HCT116 (cell line): Measurements from ENCODE around the gene PCDH15. TPM values are rescaled to one million over a fixed set of nuclear protein-coding genes. Genes with fewer than 3 reads are reported as not detected.

Experiments
- ATAC-seq: fragments of 200-7000 bp; cut with Tn5 transposase; 2 replicates; pipeline ENCODE4 v1.9.1; 2020; ENCODE audit warnings: mild to moderate bottlenecking, moderate library complexity
- BruUV-seq: library from RNA; stranded (reverse); fragments of 400-500 nt; replicated peaks from 2 replicates; lab custom pipeline; 2021; lab: Mats Ljungman, UMichigan
- CTCF ChIA-PET: fragments of 300-600 bp; sonication (Branson Sonifier 250); formaldehyde crosslinking; loops from one replicate; lab custom pipeline; 2021; ENCODE audit warnings: antibody characterized with exemption; lab: Charles Lee
- POLR2A ChIA-PET: fragments of 300-600, 350-600 bp; sonication (Branson Sonifier 250); formaldehyde crosslinking; loops from one replicate; lab custom pipeline; 2021; ENCODE audit warnings: antibody characterized with exemption; lab: Charles Lee
- RAD21 ChIA-PET, 2 experiments: fragments of 300-600 bp; sonication (Branson Sonifier 250); formaldehyde crosslinking; loops; one replicate each; lab custom pipeline; 2023; ENCODE audit warnings: low total read pairs in 2 of 2; ENCODE audit not compliant: uncharacterized antibody in 2 of 2, unreplicated experiment in 2 of 2, low non-redundant PET in 1 of 2; lab: Charles Lee
- DNase-seq: peaks from one replicate; pipeline ENCODE4 v3.0.0-alpha.2; 2010; ENCODE audit warnings: low read depth, low spot score
- H2AFZ ChIP-seq: fragments of 200-600 bp; shearing (Covaris generic), sonication (generic); 2 replicates; pipeline ENCODE4 v1.6.1; 2017; ENCODE audit warnings: low read depth, mixed run types, mixed read lengths, antibody characterized with exemption, low read length; ENCODE audit not compliant: poor library complexity, severe bottlenecking
- H3K27ac ChIP-seq: 2 replicates; pipeline ENCODE4 v1.5.1; 2012; ENCODE audit warnings: low read depth, low read length
- H3K27me3 ChIP-seq: fragments of 200-600 bp; sonication (generic); 2 replicates; pipeline ENCODE4 v1.6.1; 2016; ENCODE audit warnings: mixed run types, low read length, mixed read lengths; ENCODE audit not compliant: insufficient read depth
- H3K36me3 ChIP-seq, 2 experiments: fragments of 200-500 bp in 1 of 2; fragments of 200-600 bp in 1 of 2; sonication (Bioruptor generic) in 1 of 2; sonication (generic) in 1 of 2; 2 replicates each; pipeline versions ENCODE4 v1.5.1 to v1.6.1; 2014 to 2016; ENCODE audit warnings: low read length in 2 of 2, inconsistent platforms in 1 of 2, mixed read lengths in 1 of 2, mixed run types in 1 of 2; ENCODE audit not compliant: insufficient read depth in 2 of 2, control insufficient read depth in 1 of 2
- H3K4me1 ChIP-seq, 2 experiments: fragments of 200-600 bp in 1 of 2; sonication (generic) in 1 of 2; 2 replicates each; pipeline versions ENCODE4 v1.5.1 to v1.6.1; 2012 to 2017; ENCODE audit warnings: low read length in 2 of 2, inconsistent platforms in 1 of 2, mild to moderate bottlenecking in 1 of 2, mixed read lengths in 1 of 2, mixed run types in 1 of 2, moderate library complexity in 1 of 2; ENCODE audit not compliant: insufficient read depth in 2 of 2, control insufficient read depth in 1 of 2
- H3K4me2 ChIP-seq: fragments of 200-600 bp; sonication (generic); 2 replicates; pipeline ENCODE4 v1.6.1; 2017; ENCODE audit warnings: mixed run types, low read length, mixed read lengths
- H3K4me3 ChIP-seq, 2 experiments: fragments of 200-600 bp in 1 of 2; sonication (generic) in 1 of 2; replicated peaks in 1 of 2; 2 replicates each; pipeline ENCODE4 v1.5.1; 2011 to 2016; ENCODE audit warnings: low read length in 2 of 2, control low read depth in 1 of 2, low read depth in 1 of 2, mild to moderate bottlenecking in 1 of 2, mixed read lengths in 1 of 2, mixed run types in 1 of 2
- H3K79me2 ChIP-seq: fragments of 200-600 bp; sonication (generic); 2 replicates; pipeline ENCODE4 v1.6.1; 2017; ENCODE audit warnings: mild to moderate bottlenecking, mixed run types, low read length, moderate library complexity, mixed read lengths; ENCODE audit not compliant: insufficient read depth
- H3K9ac ChIP-seq: fragments of 200-600 bp; sonication (generic); 2 replicates; pipeline ENCODE4 v1.6.1; 2016; ENCODE audit warnings: low read length, mixed read lengths
- H3K9me2 ChIP-seq: fragments of 200-600 bp; sonication (generic), shearing (Covaris generic); 2 replicates; pipeline ENCODE4 v1.6.1; 2017; ENCODE audit warnings: mixed run types, mild to moderate bottlenecking, moderate library complexity; ENCODE audit not compliant: insufficient read depth
- H3K9me3 ChIP-seq, 2 experiments: fragments of 200-500 bp in 1 of 2; fragments of 200-600 bp in 1 of 2; sonication (Bioruptor generic) in 1 of 2; sonication (generic) in 1 of 2; 2 replicates each; pipeline ENCODE4 v1.6.1; 2014 to 2017; ENCODE audit warnings: low read length in 2 of 2, mixed read lengths in 2 of 2, inconsistent platforms in 1 of 2, low read depth in 1 of 2, mild to moderate bottlenecking in 1 of 2, mixed run types in 1 of 2, moderate library complexity in 1 of 2; ENCODE audit not compliant: control insufficient read depth in 1 of 2, insufficient read depth in 1 of 2
- H4K20me1 ChIP-seq: fragments of 200-600 bp; sonication (generic), shearing (Covaris generic); 2 replicates; pipeline ENCODE4 v1.6.1; 2017; ENCODE audit warnings: mixed run types, mild to moderate bottlenecking, moderate library complexity; ENCODE audit not compliant: insufficient read depth
- CBX3 ChIP-seq: IDR thresholded peaks from 2 replicates; pipeline ENCODE4 v1.6.1; 2012; ENCODE audit warnings: low read depth
- CTCF ChIP-seq, 3 experiments: fragments of 200-600 bp in 1 of 3; sonication (generic) in 1 of 3; IDR thresholded peaks in 2 of 3; conservative IDR thresholded peaks in 1 of 3; 2 replicates each; pipeline ENCODE4 v1.5.1; 2012 to 2017; ENCODE audit warnings: low read depth in 2 of 3, low read length in 2 of 3, antibody characterized with exemption in 1 of 3, borderline replicate concordance in 1 of 3, control low read depth in 1 of 3, mild to moderate bottlenecking in 1 of 3, mixed read lengths in 1 of 3, mixed run types in 1 of 3, moderate library complexity in 1 of 3; ENCODE audit not compliant: insufficient read depth in 1 of 3
- EGR1 ChIP-seq: IDR thresholded peaks from 2 replicates; pipeline ENCODE4 v1.6.1; 2012; ENCODE audit warnings: low read depth
- ELF1 ChIP-seq: IDR thresholded peaks from 2 replicates; pipeline ENCODE4 v1.6.1; 2012; ENCODE audit warnings: low read depth, borderline replicate concordance
- EZH2 ChIP-seq: fragments of 200-600 bp; sonication (generic); IDR thresholded peaks from 2 replicates; pipeline ENCODE4 v1.6.1; 2017; ENCODE audit warnings: antibody characterized with exemption, mixed run types
- EZH2phosphoT487 ChIP-seq: fragments of 200-600 bp; IDR thresholded peaks from 2 replicates; pipeline ENCODE4 v1.6.1; 2018; ENCODE audit warnings: antibody characterized with exemption, borderline replicate concordance
- FOSL1 ChIP-seq: IDR thresholded peaks from 2 replicates; pipeline ENCODE4 v1.6.1; 2012; ENCODE audit warnings: low read depth
- POLR2AphosphoS5 ChIP-seq: IDR thresholded peaks from 2 replicates; pipeline ENCODE4 v1.6.1; 2011; ENCODE audit warnings: mild to moderate bottlenecking, low read depth, low read length, moderate library complexity
- SIN3A ChIP-seq: IDR thresholded peaks from 2 replicates; pipeline ENCODE4 v1.6.1; 2012; ENCODE audit warnings: low read depth
- TCF7L2 ChIP-seq: IDR thresholded peaks from 2 replicates; pipeline ENCODE4 v1.7.0; 2011; ENCODE audit warnings: borderline replicate concordance, inconsistent platforms; ENCODE audit not compliant: insufficient read depth, insufficient read length; ENCODE audit errors: extremely low read depth
- YY1 ChIP-seq: IDR thresholded peaks from 2 replicates; pipeline ENCODE4 v1.6.1; 2011; ENCODE audit warnings: low read length, low read depth, moderate library complexity, mild to moderate bottlenecking; ENCODE audit not compliant: insufficient replicate concordance; ENCODE audit errors: extremely low read depth
- ZNF274 ChIP-seq: fragments of 200-500 bp; sonication (Bioruptor generic); IDR thresholded peaks from 2 replicates; pipeline ENCODE4 v1.6.1; 2014; ENCODE audit warnings: mild to moderate bottlenecking, low read depth, low read length, inconsistent platforms
- intact Hi-C: fragments of 100-400 bp; cut with micrococcal nuclease; formaldehyde crosslinking; loops from 2 replicates; pipeline ENCODE4 v1.10.0; 2022
- total RNA-seq: library from RNA; stranded (reverse); gene quantifications from one replicate; pipeline ENCODE4 v1.2.1, GENCODE V29; 2021; ENCODE audit not compliant: unreplicated experiment
- TF ChIP-seq, protein P1 (sequence below): IDR thresholded peaks from 2 replicates; pipeline ENCODE4 v1.6.1; 2011; ENCODE audit warnings: mild to moderate bottlenecking, low read length, moderate library complexity; ENCODE audit not compliant: insufficient replicate concordance; ENCODE audit errors: extremely low read depth
- TF ChIP-seq, protein P2 (sequence below): IDR thresholded peaks from 2 replicates; pipeline ENCODE4 v1.6.1; 2012

PCDH15 gene
- total RNA-seq, 1 experiment from 2014 or later = not detected

GRCh38 chr10:54710918-54711317 is 90.1 kb downstream of the PCDH15 start:
- H3K27me3 ChIP-seq = no peaks in the 10 kb centered on the region
- TF ChIP-seq EZH2 (no peak), TCF7L2 (no peak)
- TF ChIP-seq, all 23 proteins: peak for 0
- Histone ChIP-seq H3K4me1 (no peaks in the 10 kb centered on the region), H3K36me3 (no peaks in the 10 kb centered on the region), H3K9me2 (no peaks in the 10 kb centered on the region), H3K79me2 (no peaks in the 10 kb centered on the region), H3K4me2 (no peak overlapping the region), H3K9ac (no peak overlapping the region), H3K4me3 (no peak overlapping the region), H3K27ac (no peak overlapping the region), H4K20me1 (no peaks in the 10 kb centered on the region; the same call in 1 of the 2 replicates), H2AFZ (no peak overlapping the region), H3K9me3 (peaks cover 0 to 14% of the 10 kb centered on the region in 2 experiments; a peak in 2 of 4 replicates)
- ChIA-PET RAD21 (no interaction called here), CTCF (no interaction called here), POLR2A (no interaction called here)
- DNase-seq (no peak), ATAC-seq (no peak)
- BruUV-seq = no TSS peak
- intact Hi-C loops = no loop called here

DNA sequence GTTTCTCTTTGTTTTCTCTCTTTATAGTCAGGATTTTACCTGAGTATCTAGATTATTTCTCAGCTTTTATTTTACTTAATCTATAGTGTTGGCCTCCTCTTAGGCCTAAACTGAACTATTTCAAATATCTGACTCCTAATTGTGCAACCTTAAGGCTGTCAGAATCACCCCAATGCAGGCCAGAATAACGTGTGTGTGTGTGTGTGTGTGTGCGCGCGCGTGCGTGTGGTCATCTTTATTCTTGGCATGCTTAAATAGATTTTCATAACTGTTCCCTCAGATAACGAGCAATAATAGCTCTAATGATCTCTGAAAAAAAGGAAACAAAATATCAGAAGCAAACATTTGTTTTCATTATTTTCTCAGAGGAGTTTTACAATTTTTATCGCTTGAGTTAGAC is 92.4 kb downstream of the PCDH15 start:
- Histone ChIP-seq H3K9me2 (no peaks in the 10 kb centered on the region), H3K27ac (no peak overlapping the region), H3K4me2 (no peak overlapping the region), H3K27me3 (no peaks in the 10 kb centered on the region), H2AFZ (no peak overlapping the region), H3K4me3 (no peak overlapping the region), H3K9ac (no peak overlapping the region), H3K79me2 (no peaks in the 10 kb centered on the region), H3K36me3 (no peaks in the 10 kb centered on the region), H4K20me1 (no peaks in the 10 kb centered on the region; the same call in 1 of the 2 replicates), H3K9me3 (peaks cover 0 to 9% of the 10 kb centered on the region in 2 experiments; a peak in 1 of 4 replicates), H3K4me1 (no peaks in the 10 kb centered on the region)
- CTCF ChIA-PET = no interaction called here
- intact Hi-C loops = no loop called here
- ATAC-seq (no peak), DNase-seq (no peak)
- BruUV-seq = no TSS peak
- POLR2A ChIA-PET = no interaction called here
- TF ChIP-seq TCF7L2 (no peak), SIN3A (no peak), EZH2 (no peak), EGR1 (no peak), CBX3 (no peak), CTCF (IDR thresholded peaks at IDR 0.05 in 2 of 3, conservative IDR thresholded peaks at IDR 0.05 in 1 of 3; ENCODE audit: borderline replicate concordance in 1 of 3, insufficient read depth in 1 of 3, low read depth in 2 of 3, low read length in 2 of 3) (no peak), ELF1 (no peak), EZH2phosphoT487 (no peak), ZNF274 (no peak), POLR2AphosphoS5 (no peak), FOSL1 (no peak), YY1 (no peak)
- TF ChIP-seq, protein P1, sequence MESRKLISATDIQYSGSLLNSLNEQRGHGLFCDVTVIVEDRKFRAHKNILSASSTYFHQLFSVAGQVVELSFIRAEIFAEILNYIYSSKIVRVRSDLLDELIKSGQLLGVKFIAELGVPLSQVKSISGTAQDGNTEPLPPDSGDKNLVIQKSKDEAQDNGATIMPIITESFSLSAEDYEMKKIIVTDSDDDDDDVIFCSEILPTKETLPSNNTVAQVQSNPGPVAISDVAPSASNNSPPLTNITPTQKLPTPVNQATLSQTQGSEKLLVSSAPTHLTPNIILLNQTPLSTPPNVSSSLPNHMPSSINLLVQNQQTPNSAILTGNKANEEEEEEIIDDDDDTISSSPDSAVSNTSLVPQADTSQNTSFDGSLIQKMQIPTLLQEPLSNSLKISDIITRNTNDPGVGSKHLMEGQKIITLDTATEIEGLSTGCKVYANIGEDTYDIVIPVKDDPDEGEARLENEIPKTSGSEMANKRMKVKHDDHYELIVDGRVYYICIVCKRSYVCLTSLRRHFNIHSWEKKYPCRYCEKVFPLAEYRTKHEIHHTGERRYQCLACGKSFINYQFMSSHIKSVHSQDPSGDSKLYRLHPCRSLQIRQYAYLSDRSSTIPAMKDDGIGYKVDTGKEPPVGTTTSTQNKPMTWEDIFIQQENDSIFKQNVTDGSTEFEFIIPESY = no peak
- TF ChIP-seq, protein P2, sequence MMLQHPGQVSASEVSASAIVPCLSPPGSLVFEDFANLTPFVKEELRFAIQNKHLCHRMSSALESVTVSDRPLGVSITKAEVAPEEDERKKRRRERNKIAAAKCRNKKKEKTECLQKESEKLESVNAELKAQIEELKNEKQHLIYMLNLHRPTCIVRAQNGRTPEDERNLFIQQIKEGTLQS = no peak
- RAD21 ChIA-PET = no interaction called here
